MCF 10A (cell line): ENCODE results near the gene REX1BD. TPM values are rescaled to one million over a fixed set of nuclear protein-coding genes. Genes with fewer than 3 reads are reported as not detected.

Experiments used
- BruUV-seq: library from RNA; stranded (reverse); fragments of 400-500 nt; replicated peaks from 2 replicates; lab custom pipeline; 2021; lab: Mats Ljungman, UMichigan
- CTCF ChIA-PET: fragments of 300-600 bp; sonication (Branson Sonifier 250); formaldehyde crosslinking; extraction: SDS; loops from one replicate; lab custom pipeline; 2021; ENCODE audit warnings: antibody characterized with exemption, inconsistent platforms; lab: Yijun Ruan, JAX
- POLR2A ChIA-PET: fragments of 300-600, 350-650 bp; sonication (Branson Sonifier 250); formaldehyde crosslinking; extraction: SDS; loops from one replicate; lab custom pipeline; 2020; ENCODE audit warnings: antibody characterized with exemption, inconsistent platforms; lab: Yijun Ruan, JAX
- DNase-seq: peaks from one replicate; pipeline ENCODE4 v3.0.0-alpha.2; 2018; ENCODE audit not compliant: unreplicated experiment
- H3K27ac Mint-ChIP-seq: one replicate; pipeline ENCODE4 v1.8.0; 2022; ENCODE audit warnings: mild to moderate bottlenecking, low read depth, mixed read lengths; ENCODE audit not compliant: unreplicated experiment
- H3K27me3 Mint-ChIP-seq: one replicate; pipeline ENCODE4 v1.8.0; 2022; ENCODE audit warnings: mixed read lengths; ENCODE audit not compliant: insufficient read depth, unreplicated experiment
- H3K36me3 Mint-ChIP-seq: one replicate; pipeline ENCODE4 v1.8.0; 2022; ENCODE audit warnings: mild to moderate bottlenecking, moderate library complexity, mixed read lengths; ENCODE audit not compliant: insufficient read depth, unreplicated experiment
- H3K4me1 Mint-ChIP-seq: one replicate; pipeline ENCODE4 v1.8.0; 2022; ENCODE audit warnings: mixed read lengths; ENCODE audit not compliant: insufficient read depth, unreplicated experiment
- H3K4me3 Mint-ChIP-seq: one replicate; pipeline ENCODE4 v1.8.0; 2022; ENCODE audit warnings: mild to moderate bottlenecking, moderate library complexity, mixed read lengths; ENCODE audit not compliant: unreplicated experiment
- H3K9me3 Mint-ChIP-seq: one replicate; pipeline ENCODE4 v1.8.0; 2022; ENCODE audit warnings: mixed read lengths; ENCODE audit not compliant: unreplicated experiment
- intact Hi-C: fragments of 100-400 bp; cut with micrococcal nuclease; formaldehyde crosslinking; loops from 2 replicates; pipeline ENCODE4 v1.14.1; 2022
- total RNA-seq: library from RNA; stranded (reverse); gene quantifications from 2 replicates; pipeline ENCODE4 v1.2.3, GENCODE V29; 2022
- TF ChIP-seq, protein P1 (sequence below): fragments of 200-600 bp; IDR thresholded peaks from one replicate; pipeline ENCODE4 v1.8.0; 2022; ENCODE audit warnings: antibody characterized with exemption, mild to moderate bottlenecking; ENCODE audit not compliant: unreplicated experiment

The REX1BD gene
- total RNA-seq, 1 experiment from 2014 or later: 49.3 TPM

DNA sequence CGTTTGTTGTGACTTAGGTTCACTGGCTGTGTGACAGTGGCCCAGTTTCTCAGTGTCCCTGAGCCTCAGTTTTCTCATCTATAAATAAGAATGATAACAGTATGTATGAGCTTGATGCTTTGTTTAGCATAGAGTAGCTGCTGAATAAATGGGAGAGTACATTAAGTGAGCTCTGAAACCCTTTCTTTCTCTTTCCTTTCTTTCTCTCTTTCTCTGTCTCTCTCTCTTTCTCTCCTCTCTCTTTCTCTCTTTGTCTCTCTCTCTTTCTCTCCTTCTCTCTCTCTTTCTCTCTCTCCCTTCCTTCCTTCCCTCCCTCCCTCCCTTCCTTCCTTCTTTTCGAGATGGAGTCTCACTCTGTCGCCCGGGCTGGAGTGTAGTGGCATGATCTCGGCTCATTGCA, 28.9 kb upstream of the REX1BD start:
- ChIA-PET CTCF (interaction anchor here (1.0 kb wide), 1 partner anchor 307 kb away, joined by 3 read pairs; no protein-coding TSS in a partner anchor), POLR2A (interaction anchor here (0.6 to 6.1 kb wide), 7 partner anchors 11 to 360 kb away, joined by 3 to 106 read pairs (median 4); partner anchors contain the start of genes COPE, DDX49, ELL and FKBP8)
- no peaks in the 10 kb centered on the region for H3K27me3 Mint-ChIP-seq
- intact Hi-C loops: no loop called here
- peak overlapping the region; percentile 74 for H3K4me3 Mint-ChIP-seq
- DNase-seq: no peak
- H3K4me1 Mint-ChIP-seq: peaks cover 11% of the 10 kb centered on the region
- peaks cover 51% of the 10 kb centered on the region for H3K36me3 Mint-ChIP-seq
- no peak overlapping the region for H3K27ac Mint-ChIP-seq
- no TSS peak for BruUV-seq
- H3K9me3 Mint-ChIP-seq: no peaks in the 10 kb centered on the region
- TF ChIP-seq, protein P1, sequence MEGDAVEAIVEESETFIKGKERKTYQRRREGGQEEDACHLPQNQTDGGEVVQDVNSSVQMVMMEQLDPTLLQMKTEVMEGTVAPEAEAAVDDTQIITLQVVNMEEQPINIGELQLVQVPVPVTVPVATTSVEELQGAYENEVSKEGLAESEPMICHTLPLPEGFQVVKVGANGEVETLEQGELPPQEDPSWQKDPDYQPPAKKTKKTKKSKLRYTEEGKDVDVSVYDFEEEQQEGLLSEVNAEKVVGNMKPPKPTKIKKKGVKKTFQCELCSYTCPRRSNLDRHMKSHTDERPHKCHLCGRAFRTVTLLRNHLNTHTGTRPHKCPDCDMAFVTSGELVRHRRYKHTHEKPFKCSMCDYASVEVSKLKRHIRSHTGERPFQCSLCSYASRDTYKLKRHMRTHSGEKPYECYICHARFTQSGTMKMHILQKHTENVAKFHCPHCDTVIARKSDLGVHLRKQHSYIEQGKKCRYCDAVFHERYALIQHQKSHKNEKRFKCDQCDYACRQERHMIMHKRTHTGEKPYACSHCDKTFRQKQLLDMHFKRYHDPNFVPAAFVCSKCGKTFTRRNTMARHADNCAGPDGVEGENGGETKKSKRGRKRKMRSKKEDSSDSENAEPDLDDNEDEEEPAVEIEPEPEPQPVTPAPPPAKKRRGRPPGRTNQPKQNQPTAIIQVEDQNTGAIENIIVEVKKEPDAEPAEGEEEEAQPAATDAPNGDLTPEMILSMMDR: no peak

DNA sequence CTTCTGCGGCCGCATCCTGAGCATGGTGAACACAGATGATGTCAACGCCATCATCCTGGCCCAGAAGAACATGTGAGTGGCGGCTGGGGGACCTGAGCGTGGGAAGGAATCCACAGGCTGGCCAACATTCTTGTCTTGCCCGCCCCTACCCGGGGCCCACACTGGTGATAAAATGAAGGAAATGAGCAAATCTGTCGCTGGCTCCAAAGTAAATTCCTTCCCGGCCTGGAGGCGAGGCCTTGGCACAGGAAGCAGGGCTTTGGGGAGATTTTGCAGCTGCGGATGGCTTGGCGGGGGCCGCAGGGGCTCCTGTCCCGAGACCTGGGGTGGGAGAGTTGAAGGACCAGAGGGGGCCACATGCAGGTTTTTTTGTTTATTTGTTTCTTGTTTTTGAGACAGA, 26.5 kb upstream of the REX1BD start:
- no TSS peak for BruUV-seq
- DNase-seq: no peak
- CTCF ChIA-PET: interaction anchor here (0.7 kb wide), 1 partner anchor 55 kb away, joined by 3 read pairs; no protein-coding TSS in a partner anchor
- Mint-ChIP-seq H3K27me3 (no peaks in the 10 kb centered on the region), H3K9me3 (no peaks in the 10 kb centered on the region), H3K27ac (no peak overlapping the region), H3K4me3 (no peak overlapping the region), H3K36me3 (peaks cover 72% of the 10 kb centered on the region), H3K4me1 (peaks cover 11% of the 10 kb centered on the region)
- POLR2A ChIA-PET: interaction anchor here (2.2 kb wide), 1 partner anchor 10 kb away, joined by 5 read pairs; the partner anchor contains the start of gene UBA52
- intact Hi-C loops: no loop called here
- TF ChIP-seq, protein P1: no peak

DNA sequence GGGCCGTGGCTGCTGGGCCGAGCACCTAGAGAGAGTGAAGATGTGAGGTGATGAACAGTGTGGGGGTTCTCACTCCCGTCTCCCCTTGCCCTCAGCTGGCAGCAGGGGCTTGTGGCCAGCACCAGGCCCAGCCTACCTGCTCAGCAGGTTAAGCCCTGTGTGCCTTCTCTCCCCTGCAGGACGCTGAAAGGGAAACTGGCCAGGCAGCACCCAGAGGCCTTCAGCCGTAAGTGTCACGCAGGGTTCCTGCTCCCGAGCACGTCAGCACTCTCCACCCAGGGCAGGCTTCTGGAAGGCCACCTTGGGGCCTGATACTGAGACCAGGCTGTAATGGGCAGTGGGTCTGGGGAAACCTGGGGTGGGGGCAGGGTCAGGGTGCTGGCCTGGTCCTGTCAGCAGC, 21.6 kb upstream of the REX1BD start:
- H3K9me3 Mint-ChIP-seq: no peaks in the 10 kb centered on the region
- TF ChIP-seq, protein P1: no peak
- BruUV-seq: no TSS peak
- H3K4me1 Mint-ChIP-seq: no peaks in the 10 kb centered on the region
- H3K27ac Mint-ChIP-seq: no peak overlapping the region
- DNase-seq: no peak
- CTCF ChIA-PET: no interaction called here
- POLR2A ChIA-PET: no interaction called here
- no peaks in the 10 kb centered on the region for H3K27me3 Mint-ChIP-seq
- H3K36me3 Mint-ChIP-seq: peaks cover 82% of the 10 kb centered on the region
- intact Hi-C loops: no loop called here
- H3K4me3 Mint-ChIP-seq: no peak overlapping the region

DNA sequence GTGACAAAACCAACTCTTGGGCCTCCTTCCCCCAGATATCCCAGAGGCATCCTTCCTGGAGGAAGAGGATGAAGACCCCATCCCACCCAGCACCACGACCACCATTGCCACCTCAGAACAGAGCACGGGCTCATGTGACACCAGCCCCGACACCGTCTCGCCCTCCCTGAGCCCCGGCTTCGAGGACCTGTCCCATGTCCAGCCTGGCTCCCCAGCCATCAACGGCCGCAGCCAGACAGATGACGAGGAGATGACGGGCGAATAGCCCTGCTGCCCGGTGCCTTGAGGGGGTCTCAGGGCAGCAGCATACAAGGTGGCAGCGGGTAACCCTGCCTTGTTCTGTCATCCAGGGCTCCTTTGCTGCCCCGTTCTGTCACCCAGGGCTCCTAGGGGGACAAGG, 20.2 kb upstream of the REX1BD start:
- H3K4me3 Mint-ChIP-seq: no peak overlapping the region
- peaks cover 81% of the 10 kb centered on the region for H3K36me3 Mint-ChIP-seq
- H3K9me3 Mint-ChIP-seq: no peaks in the 10 kb centered on the region
- TF ChIP-seq, protein P1: no peak
- BruUV-seq: no TSS peak
- POLR2A ChIA-PET: no interaction called here
- H3K4me1 Mint-ChIP-seq: peaks cover 9% of the 10 kb centered on the region
- DNase-seq: no peak
- CTCF ChIA-PET: interaction anchor here (1.1 kb wide), 1 partner anchor 48 kb away, joined by 5 read pairs; no protein-coding TSS in a partner anchor
- intact Hi-C loops: no loop called here
- H3K27me3 Mint-ChIP-seq: no peaks in the 10 kb centered on the region
- H3K27ac Mint-ChIP-seq: no peak overlapping the region
